ENCODE data around the gene GET4.

The GET4 gene

GRCh38 chr7:900331-901040 lies 24.1 kb downstream of the GET4 start:
- no peak for DNase-seq

DNA sequence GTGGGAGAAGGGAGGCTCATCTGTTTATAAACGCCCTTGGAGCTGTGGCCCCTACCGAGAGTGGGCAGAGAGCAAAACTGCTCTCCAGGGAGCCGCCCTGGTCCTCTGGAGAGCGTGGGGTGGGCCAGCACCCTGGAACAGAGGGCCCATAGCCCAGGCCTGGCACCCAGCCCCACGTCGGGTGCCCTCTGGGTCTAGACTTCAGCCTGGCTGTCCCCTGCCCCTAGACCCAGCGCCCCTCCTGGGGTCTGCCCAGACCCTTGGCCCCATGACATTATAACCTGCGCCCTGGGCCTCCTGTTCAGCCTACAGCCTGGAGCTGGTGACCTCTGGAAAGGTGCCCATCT lies 24.7 kb downstream of the GET4 start:
- no peak for DNase-seq

DNA sequence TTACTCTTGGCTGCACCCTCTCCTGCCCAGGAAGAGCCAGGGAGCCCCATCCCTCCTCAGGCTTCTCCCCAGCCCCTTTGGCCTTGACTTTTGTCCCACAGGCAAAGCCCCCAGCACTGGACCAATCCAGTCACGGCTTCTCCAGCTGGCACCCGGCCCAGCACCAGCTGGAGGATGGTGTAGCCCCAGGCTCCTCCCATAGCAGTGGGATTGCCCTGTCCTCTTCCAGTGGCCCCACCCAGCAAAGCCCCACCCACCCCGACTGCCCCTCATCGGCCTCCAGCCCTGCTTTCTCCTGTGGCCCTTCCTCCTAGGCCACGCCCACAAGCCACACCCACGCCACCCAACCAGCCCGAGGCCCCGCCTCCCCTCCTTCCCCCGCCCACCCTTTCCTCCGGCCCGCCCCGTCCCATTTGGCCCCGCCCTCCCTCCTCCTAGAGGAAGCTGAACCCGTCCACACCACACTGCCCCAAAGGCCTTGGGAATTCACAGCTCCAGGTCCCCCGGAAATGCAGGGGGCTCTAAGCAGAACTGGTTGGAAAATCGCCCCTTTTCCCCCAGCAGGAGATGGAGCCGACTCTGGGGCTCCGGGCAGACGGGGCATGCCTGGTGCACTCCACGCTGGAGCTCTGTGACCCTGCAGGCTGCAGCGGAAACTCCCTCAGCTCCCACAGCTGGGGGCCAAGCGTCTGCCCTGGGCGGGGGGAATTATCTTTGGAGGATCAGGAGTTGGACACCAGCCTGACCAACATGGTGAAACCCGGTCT lies 25.2 kb downstream of the GET4 start:
- peak; percentile 86 to 96 (median 92) for DNase-seq

DNA sequence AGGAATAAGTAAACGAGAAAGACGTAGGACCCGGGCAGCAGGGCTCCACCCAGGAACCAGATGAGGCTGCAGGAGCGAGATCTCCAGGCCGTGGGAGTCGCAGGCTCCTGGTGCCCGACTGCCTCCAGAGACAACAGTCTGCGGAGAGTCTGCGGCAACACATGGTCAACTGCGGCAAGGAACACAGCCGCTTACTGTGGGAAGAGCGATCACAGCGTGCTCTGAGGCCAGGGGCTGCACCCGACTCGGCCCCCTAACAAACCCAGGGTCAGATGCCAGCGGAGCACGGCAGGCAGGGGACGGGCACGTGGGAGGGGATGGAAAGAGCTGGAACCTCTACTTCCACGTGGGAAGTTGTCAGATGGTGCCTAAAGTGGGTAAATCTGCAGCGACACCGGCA lies 26.6 kb downstream of the GET4 start:
- no peak for DNase-seq

GRCh38 chr7:903921-904755 lies 27.8 kb downstream of the GET4 start:
- no peak for DNase-seq

GRCh38 chr7:904847-905246 lies 28.5 kb downstream of the GET4 start:
- DNase-seq, result peak in 2 of 3 donors; percentile 47 to 51

DNA sequence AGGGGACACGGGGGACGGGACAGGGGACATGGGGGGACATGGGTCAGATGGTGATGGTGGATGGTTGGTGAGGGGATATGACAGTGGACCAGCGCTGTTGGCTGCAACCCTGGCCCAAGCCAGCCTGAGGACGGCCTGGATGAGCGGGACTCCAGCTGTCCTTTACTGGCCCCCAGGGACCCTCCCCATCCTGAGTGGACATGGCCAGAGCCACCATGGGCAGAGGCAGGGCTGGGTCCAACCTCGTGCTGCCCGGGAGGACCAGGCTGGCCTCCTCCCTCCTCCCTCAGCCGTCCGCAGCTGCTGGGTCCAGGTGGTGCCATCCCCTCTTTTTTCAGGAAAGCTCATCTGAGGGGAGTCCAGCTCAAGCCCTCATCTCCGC lies 30.4 kb downstream of the GET4 start:
- DNase-seq, result no peak

GRCh38 chr7:907158-907980 lies 31.0 kb downstream of the GET4 start:
- DNase-seq, result peak in 1 of 3 donors; percentile 84

- no peak for DNase-seq
Measured at GRCh38 chr7:908159-908581, 31.8 kb downstream of the GET4 start.

- DNase-seq, result peak; percentile 55 to 72 (median 72)
Measured at GRCh38 chr7:908591-909357, 32.4 kb downstream of the GET4 start.

GRCh38 chr7:909358-910329 lies 33.3 kb downstream of the GET4 start:
- peak; percentile 94 for DNase-seq

- peak in 1 of 3 donors; percentile 29 for DNase-seq
Measured at GRCh38 chr7:910441-910861, 34.1 kb downstream of the GET4 start.

GRCh38 chr7:910931-911431 lies 34.6 kb downstream of the GET4 start:
- no peak for DNase-seq

- DNase-seq, result no peak
Measured at GRCh38 chr7:911791-912480, 35.6 kb downstream of the GET4 start.

GRCh38 chr7:913736-914520 lies 37.6 kb downstream of the GET4 start:
- no peak for DNase-seq

GRCh38 chr7:914521-915194 lies 38.3 kb downstream of the GET4 start:
- DNase-seq, result no peak

DNA sequence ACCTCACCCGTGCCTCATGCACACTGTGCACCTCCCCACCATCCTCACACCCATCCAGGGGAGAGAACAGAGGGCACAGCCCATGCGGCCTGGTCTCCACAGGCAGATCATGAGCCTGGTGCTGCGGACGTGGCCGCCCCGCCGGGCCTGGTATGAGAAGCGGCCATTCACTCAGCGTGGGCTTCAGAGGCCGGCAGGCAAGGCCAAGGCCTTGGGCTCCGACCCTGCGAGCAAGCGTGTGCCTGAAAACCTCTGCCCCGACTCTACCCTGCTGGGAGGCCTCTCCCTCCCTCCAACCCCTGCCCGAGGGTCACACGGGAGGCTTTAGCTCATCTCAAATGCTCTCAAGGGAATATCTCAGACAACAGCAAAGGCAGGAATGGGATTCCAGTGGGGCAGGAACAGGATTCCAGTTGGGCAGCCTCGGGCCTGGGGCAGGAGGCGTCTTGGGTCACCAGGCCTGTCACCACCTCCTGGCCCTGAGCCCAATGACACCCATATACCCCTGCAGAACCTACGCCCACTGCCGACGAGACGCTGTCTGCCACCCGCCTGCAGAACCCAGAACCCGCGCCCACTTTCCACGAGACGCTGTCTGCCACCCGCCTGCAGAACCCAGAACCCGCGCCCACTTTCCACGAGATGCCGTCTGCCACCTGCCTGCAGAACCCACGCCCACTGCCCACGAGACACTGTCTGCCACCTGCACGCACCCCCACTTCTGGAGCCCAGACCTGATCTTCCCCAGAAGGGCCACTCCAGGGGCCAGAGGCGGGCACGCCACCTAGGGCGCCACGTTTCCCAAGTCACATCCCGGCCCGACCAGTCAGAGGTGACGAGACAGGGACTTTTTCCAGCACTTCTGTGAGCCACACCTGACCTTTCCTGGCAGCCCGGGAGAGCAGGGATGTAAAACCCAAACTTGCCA lies 39.2 kb downstream of the GET4 start:
- no peak for DNase-seq
